Measurements from ENCODE around the gene S100A8.

Gene S100A8

DNA sequence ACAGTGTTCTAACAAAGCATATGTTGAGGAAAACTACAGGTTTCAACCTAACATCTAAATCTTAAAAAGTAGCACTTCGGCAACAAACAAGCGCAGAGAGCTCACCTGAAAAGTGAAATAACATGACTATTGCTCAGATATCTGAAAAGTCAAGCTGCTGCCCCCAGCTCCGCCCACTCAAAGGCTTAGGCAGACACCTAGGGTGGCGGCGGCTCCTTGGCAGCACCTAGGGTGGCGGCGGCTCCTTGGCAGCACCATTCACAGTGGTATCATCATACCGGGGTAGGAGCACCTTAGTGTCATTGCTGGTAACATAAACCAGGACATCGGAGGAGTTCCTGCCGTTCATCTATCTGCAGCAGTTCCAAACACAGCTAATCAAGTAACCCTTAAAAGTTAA, 11.3 kb downstream of the S100A8 start:
- H3K9me3 ChIP-seq (ENCODE audit: control insufficient read depth in 5 of 5, low read length in 5 of 5) = peaks cover 0 to 16% (median 7%) of the 10 kb centered on the region in 5 donors
- no peak overlapping the region for H3K27ac ChIP-seq (ENCODE audit: low read depth, low read length)
- H3K4me3 ChIP-seq (ENCODE audit: low read depth in 1 of 5, low read length in 5 of 5) = no peak overlapping the region
- no peaks in the 10 kb centered on the region for H3K36me3 ChIP-seq (ENCODE audit: control insufficient read depth in 5 of 5, insufficient read depth in 5 of 5, low read length in 5 of 5)
- no peaks in the 10 kb centered on the region for H3K27me3 ChIP-seq (ENCODE audit: control insufficient read depth in 5 of 5, insufficient read depth in 4 of 5, low read length in 5 of 5)
- H3K9ac ChIP-seq (ENCODE audit: low read length in 5 of 5) = no peak overlapping the region
- peaks cover 0 to under 1% (median 0%) of the 10 kb centered on the region in 5 donors for H3K4me1 ChIP-seq (ENCODE audit: control insufficient read depth in 5 of 5, insufficient read depth in 5 of 5, low read length in 5 of 5)

DNA sequence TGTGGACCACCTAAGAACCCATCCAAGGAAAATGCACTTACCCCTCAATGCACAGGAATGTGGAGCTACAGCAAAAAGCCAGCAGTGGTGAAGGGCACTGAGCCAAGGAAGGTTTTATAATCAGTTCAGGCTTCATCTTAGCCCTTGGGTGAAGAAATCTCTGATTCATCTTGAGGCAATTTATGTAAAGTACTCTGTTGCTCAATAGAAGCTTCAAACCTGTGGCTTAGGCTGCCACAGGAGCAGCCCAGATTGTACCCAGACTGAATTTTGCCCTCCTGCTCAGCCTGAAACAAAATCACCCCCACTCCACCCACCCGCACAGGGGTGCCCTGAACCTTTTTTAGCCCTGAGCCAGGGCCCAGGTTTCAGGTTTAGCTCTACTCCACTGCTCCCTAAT, 15.4 kb downstream of the S100A8 start, which contains the start of gene S100A12:
Gene S100A12, minus strand, starts transcription at position 111 of the 400 bp plus-strand sequence. CDS start 1,029 bp downstream, outside the sequence.
- Histone ChIP-seq H3K27me3 (ENCODE audit: control insufficient read depth in 5 of 5, insufficient read depth in 4 of 5, low read length in 5 of 5) (no peaks in the 10 kb centered on the region), H3K27ac (ENCODE audit: low read depth, low read length) (no peak within 1 kb of the TSS), H3K36me3 (ENCODE audit: control insufficient read depth in 5 of 5, insufficient read depth in 5 of 5, low read length in 5 of 5) (no peaks in the 10 kb centered on the region), H3K9me3 (ENCODE audit: control insufficient read depth in 5 of 5, low read length in 5 of 5) (peaks cover 0 to 3% (median under 1%) of the 10 kb centered on the region in 5 donors), H3K4me3 (ENCODE audit: low read depth in 1 of 5, low read length in 5 of 5) (no peak within 1 kb of the TSS), H3K9ac (ENCODE audit: low read length in 5 of 5) (no peak within 1 kb of the TSS), H3K4me1 (ENCODE audit: control insufficient read depth in 5 of 5, insufficient read depth in 5 of 5, low read length in 5 of 5) (no peaks in the 10 kb centered on the region)

GRCh38 chr1:153374071-153374470, 16.8 kb downstream of the S100A8 start:
- no peak overlapping the region for H3K4me3 ChIP-seq (ENCODE audit: low read depth in 1 of 5, low read length in 5 of 5)
- H3K9me3 ChIP-seq (ENCODE audit: control insufficient read depth in 5 of 5, low read length in 5 of 5) = no peaks in the 10 kb centered on the region
- H3K27ac ChIP-seq (ENCODE audit: low read depth, low read length) = no peak overlapping the region
- no peak overlapping the region for H3K9ac ChIP-seq (ENCODE audit: low read length in 5 of 5)
- H3K27me3 ChIP-seq (ENCODE audit: control insufficient read depth in 5 of 5, insufficient read depth in 4 of 5, low read length in 5 of 5) = no peaks in the 10 kb centered on the region
- no peaks in the 10 kb centered on the region for H3K4me1 ChIP-seq (ENCODE audit: control insufficient read depth in 5 of 5, insufficient read depth in 5 of 5, low read length in 5 of 5)
- no peaks in the 10 kb centered on the region for H3K36me3 ChIP-seq (ENCODE audit: control insufficient read depth in 5 of 5, insufficient read depth in 5 of 5, low read length in 5 of 5)

GRCh38 chr1:153372571-153372970, 18.3 kb downstream of the S100A8 start:
- Histone ChIP-seq H3K27ac (ENCODE audit: low read depth, low read length) (no peak overlapping the region), H3K9me3 (ENCODE audit: control insufficient read depth in 5 of 5, low read length in 5 of 5) (no peaks in the 10 kb centered on the region), H3K4me1 (ENCODE audit: control insufficient read depth in 5 of 5, insufficient read depth in 5 of 5, low read length in 5 of 5) (peaks cover 0 to 2% (median 0%) of the 10 kb centered on the region in 5 donors)

GRCh38 chr1:153371231-153371630, 19.6 kb downstream of the S100A8 start:
- no peak overlapping the region for H3K4me3 ChIP-seq (ENCODE audit: low read depth in 1 of 5, low read length in 5 of 5)
- H3K27me3 ChIP-seq (ENCODE audit: control insufficient read depth in 5 of 5, insufficient read depth in 4 of 5, low read length in 5 of 5) = no peaks in the 10 kb centered on the region
- H3K36me3 ChIP-seq (ENCODE audit: control insufficient read depth in 5 of 5, insufficient read depth in 5 of 5, low read length in 5 of 5) = no peaks in the 10 kb centered on the region
- no peaks in the 10 kb centered on the region for H3K9me3 ChIP-seq (ENCODE audit: control insufficient read depth in 5 of 5, low read length in 5 of 5)
- no peak overlapping the region for H3K9ac ChIP-seq (ENCODE audit: low read length in 5 of 5)
- peaks cover 0 to 4% (median 0%) of the 10 kb centered on the region in 5 donors for H3K4me1 ChIP-seq (ENCODE audit: control insufficient read depth in 5 of 5, insufficient read depth in 5 of 5, low read length in 5 of 5)
- no peak overlapping the region for H3K27ac ChIP-seq (ENCODE audit: low read depth, low read length)

More at GRCh38 chr1:153372571-153372970, 18.3 kb downstream of the S100A8 start:
- Histone ChIP-seq H3K9ac (ENCODE audit: low read length in 5 of 5) (no peak overlapping the region), H3K36me3 (ENCODE audit: control insufficient read depth in 5 of 5, insufficient read depth in 5 of 5, low read length in 5 of 5) (no peaks in the 10 kb centered on the region), H3K27me3 (ENCODE audit: control insufficient read depth in 5 of 5, insufficient read depth in 4 of 5, low read length in 5 of 5) (no peaks in the 10 kb centered on the region), H3K4me3 (ENCODE audit: low read depth in 1 of 5, low read length in 5 of 5) (no peak overlapping the region)

DNA sequence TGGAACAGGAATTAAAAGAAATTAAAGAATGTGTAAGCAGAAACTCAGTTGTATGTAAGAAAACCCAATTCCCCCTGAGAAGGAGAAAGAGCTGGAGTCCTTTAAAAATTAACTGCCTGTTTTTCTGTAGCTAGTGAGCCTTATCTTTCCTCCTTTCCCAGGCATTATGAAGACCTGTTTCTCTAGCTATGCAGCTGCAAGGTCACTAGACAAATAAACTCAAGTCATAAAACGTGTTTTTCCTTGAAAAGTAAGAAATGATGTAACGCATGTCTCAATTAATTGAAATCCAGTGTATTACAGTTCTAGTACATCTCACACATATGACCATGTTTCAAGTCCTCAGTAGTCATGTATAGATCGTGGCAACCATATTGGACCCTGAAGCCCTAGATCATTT, 20.7 kb downstream of the S100A8 start:
- H3K27ac ChIP-seq (ENCODE audit: low read depth, low read length) = no peak overlapping the region
- no peak overlapping the region for H3K9ac ChIP-seq (ENCODE audit: low read length in 5 of 5)

GRCh38 chr1:153368495-153368894, 22.4 kb downstream of the S100A8 start:
- H3K27me3 ChIP-seq (ENCODE audit: control insufficient read depth in 5 of 5, insufficient read depth in 4 of 5, low read length in 5 of 5) = peaks cover 0 to 3% (median 0%) of the 10 kb centered on the region in 5 donors
- no peak overlapping the region for H3K27ac ChIP-seq (ENCODE audit: low read depth, low read length)
- no peaks in the 10 kb centered on the region for H3K9me3 ChIP-seq (ENCODE audit: control insufficient read depth in 5 of 5, low read length in 5 of 5)
- peaks cover 0 to 4% (median 0%) of the 10 kb centered on the region in 5 donors for H3K4me1 ChIP-seq (ENCODE audit: control insufficient read depth in 5 of 5, insufficient read depth in 5 of 5, low read length in 5 of 5)
- no peak overlapping the region for H3K4me3 ChIP-seq (ENCODE audit: low read depth in 1 of 5, low read length in 5 of 5)
- no peak overlapping the region for H3K9ac ChIP-seq (ENCODE audit: low read length in 5 of 5)
- no peaks in the 10 kb centered on the region for H3K36me3 ChIP-seq (ENCODE audit: control insufficient read depth in 5 of 5, insufficient read depth in 5 of 5, low read length in 5 of 5)

More for the DNA sequence above, 20.7 kb downstream of the S100A8 start:
- no peaks in the 10 kb centered on the region for H3K9me3 ChIP-seq (ENCODE audit: control insufficient read depth in 5 of 5, low read length in 5 of 5)
- H3K4me3 ChIP-seq (ENCODE audit: low read depth in 1 of 5, low read length in 5 of 5) = no peak overlapping the region
- H3K4me1 ChIP-seq (ENCODE audit: control insufficient read depth in 5 of 5, insufficient read depth in 5 of 5, low read length in 5 of 5) = peaks cover 0 to 4% (median 0%) of the 10 kb centered on the region in 5 donors
- peaks cover 0 to 3% (median 0%) of the 10 kb centered on the region in 5 donors for H3K27me3 ChIP-seq (ENCODE audit: control insufficient read depth in 5 of 5, insufficient read depth in 4 of 5, low read length in 5 of 5)
- H3K36me3 ChIP-seq (ENCODE audit: control insufficient read depth in 5 of 5, insufficient read depth in 5 of 5, low read length in 5 of 5) = no peaks in the 10 kb centered on the region

DNA sequence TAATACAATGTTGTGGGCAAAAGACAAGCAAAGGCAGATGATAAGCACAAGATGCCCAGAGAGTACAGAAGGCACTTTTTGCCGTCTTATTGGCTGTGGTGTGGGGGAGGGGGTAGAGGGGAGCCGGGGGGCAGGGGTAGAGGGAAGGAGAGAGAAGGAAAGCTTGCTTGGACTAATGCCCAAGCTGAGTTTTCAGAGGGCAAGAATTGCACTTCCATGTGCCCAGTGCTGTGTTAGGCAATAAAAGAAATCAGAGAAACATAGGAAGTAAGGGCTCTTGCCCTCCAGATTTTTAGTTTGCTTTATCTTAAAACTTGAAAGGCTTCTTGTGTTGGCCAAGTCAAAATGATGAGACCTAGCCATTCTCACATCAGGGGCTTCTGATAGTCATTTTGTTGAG, 23.8 kb downstream of the S100A8 start:
- Histone ChIP-seq H3K4me1 (ENCODE audit: control insufficient read depth in 5 of 5, insufficient read depth in 5 of 5, low read length in 5 of 5) (peaks cover 0 to 4% (median 0%) of the 10 kb centered on the region in 5 donors), H3K27me3 (ENCODE audit: control insufficient read depth in 5 of 5, insufficient read depth in 4 of 5, low read length in 5 of 5) (peaks cover 0 to 7% (median 0%) of the 10 kb centered on the region in 5 donors), H3K36me3 (ENCODE audit: control insufficient read depth in 5 of 5, insufficient read depth in 5 of 5, low read length in 5 of 5) (no peaks in the 10 kb centered on the region), H3K27ac (ENCODE audit: low read depth, low read length) (no peak overlapping the region), H3K9me3 (ENCODE audit: control insufficient read depth in 5 of 5, low read length in 5 of 5) (no peaks in the 10 kb centered on the region), H3K9ac (ENCODE audit: low read length in 5 of 5) (no peak overlapping the region), H3K4me3 (ENCODE audit: low read depth in 1 of 5, low read length in 5 of 5) (no peak overlapping the region)

DNA sequence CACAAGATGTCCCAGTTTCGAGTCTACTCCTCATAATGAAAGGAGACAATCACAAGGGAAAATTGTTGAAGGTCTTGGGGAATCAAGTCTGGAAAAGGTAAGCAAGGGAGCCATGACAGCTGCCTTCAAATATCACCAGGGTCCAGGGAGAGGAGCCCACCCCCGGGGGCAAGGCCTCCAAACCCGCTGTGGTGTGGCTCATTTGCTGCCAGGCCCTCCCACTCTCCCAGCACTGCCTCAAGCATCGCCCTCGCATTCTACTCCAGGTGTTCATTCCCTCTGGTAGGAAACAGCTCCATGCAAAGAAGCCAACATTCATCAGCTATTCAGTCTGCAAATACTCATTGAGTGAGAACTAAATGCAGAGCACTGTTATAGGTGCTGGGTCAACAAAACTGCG, 24.6 kb downstream of the S100A8 start:
- H3K4me3 ChIP-seq (ENCODE audit: low read depth in 1 of 5, low read length in 5 of 5) = no peak overlapping the region
- peaks cover 0 to 4% (median 0%) of the 10 kb centered on the region in 5 donors for H3K4me1 ChIP-seq (ENCODE audit: control insufficient read depth in 5 of 5, insufficient read depth in 5 of 5, low read length in 5 of 5)
- no peaks in the 10 kb centered on the region for H3K9me3 ChIP-seq (ENCODE audit: control insufficient read depth in 5 of 5, low read length in 5 of 5)
- no peak overlapping the region for H3K9ac ChIP-seq (ENCODE audit: low read length in 5 of 5)
- H3K36me3 ChIP-seq (ENCODE audit: control insufficient read depth in 5 of 5, insufficient read depth in 5 of 5, low read length in 5 of 5) = no peaks in the 10 kb centered on the region
- H3K27ac ChIP-seq (ENCODE audit: low read depth, low read length) = no peak overlapping the region
- H3K27me3 ChIP-seq (ENCODE audit: control insufficient read depth in 5 of 5, insufficient read depth in 4 of 5, low read length in 5 of 5) = peaks cover 0 to 7% (median 0%) of the 10 kb centered on the region in 5 donors

DNA sequence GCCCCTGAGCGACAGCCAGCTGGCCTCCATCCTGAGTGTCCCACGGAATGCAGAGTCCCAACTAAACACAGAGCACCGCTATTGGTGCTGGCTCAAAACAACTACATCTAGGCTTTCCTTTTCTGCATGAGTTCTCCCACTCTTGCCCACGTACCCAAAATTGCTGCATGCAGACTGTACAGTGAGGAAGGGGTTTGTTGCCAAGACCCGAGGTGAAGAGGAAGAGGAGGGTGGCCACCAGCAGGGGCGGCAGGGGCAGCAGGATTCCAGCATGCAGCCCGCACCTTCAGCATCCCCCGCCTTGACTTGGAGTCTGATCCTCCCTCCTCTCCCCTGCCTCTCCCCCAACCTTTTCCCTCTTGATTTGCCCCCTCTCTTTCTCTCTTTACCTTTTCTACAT, 25.2 kb downstream of the S100A8 start:
- no peak overlapping the region for H3K27ac ChIP-seq (ENCODE audit: low read depth, low read length)
- no peak overlapping the region for H3K9ac ChIP-seq (ENCODE audit: low read length in 5 of 5)
- no peaks in the 10 kb centered on the region for H3K36me3 ChIP-seq (ENCODE audit: control insufficient read depth in 5 of 5, insufficient read depth in 5 of 5, low read length in 5 of 5)
- peaks cover 0 to 5% (median 0%) of the 10 kb centered on the region in 5 donors for H3K4me1 ChIP-seq (ENCODE audit: control insufficient read depth in 5 of 5, insufficient read depth in 5 of 5, low read length in 5 of 5)
- no peak overlapping the region for H3K4me3 ChIP-seq (ENCODE audit: low read depth in 1 of 5, low read length in 5 of 5)
- peaks cover 0 to 7% (median 0%) of the 10 kb centered on the region in 5 donors for H3K27me3 ChIP-seq (ENCODE audit: control insufficient read depth in 5 of 5, insufficient read depth in 4 of 5, low read length in 5 of 5)
- H3K9me3 ChIP-seq (ENCODE audit: control insufficient read depth in 5 of 5, low read length in 5 of 5) = no peaks in the 10 kb centered on the region

All from subcutaneous abdominal adipose tissue (tissue), 5 donors.